HepG2 (cell line): ENCODE measurements around the gene TRAP1. TPM values are rescaled to one million over a fixed set of nuclear protein-coding genes. Genes with fewer than 3 reads are reported as not detected.

ENCODE experiments used
- ADNP ChIP-seq: sonication (generic); formaldehyde crosslinking; IDR thresholded peaks from 2 replicates; pipeline ENCODE4 v1.4.0; 2020; ENCODE audit warnings: missing genetic modification reagents
- AHR ChIP-seq: IDR thresholded peaks from 2 replicates; pipeline ENCODE4 v1.6.1; 2018; ENCODE audit warnings: missing genetic modification reagents, missing compliant biosample characterization
- ETS1 ChIP-seq: sonication (generic); formaldehyde crosslinking; IDR thresholded peaks from 2 replicates; pipeline ENCODE4 v1.4.0; 2020; ENCODE audit warnings: missing genetic modification reagents
- GTF2F1 ChIP-seq: fragments of 150-350 bp; IDR thresholded peaks from 2 replicates; pipeline ENCODE4 v1.6.1; 2014; ENCODE audit warnings: low read length
- HOXA3 ChIP-seq: sonication (generic); formaldehyde crosslinking; IDR thresholded peaks from 2 replicates; pipeline ENCODE4 v1.5.0; 2020; ENCODE audit warnings: missing genetic modification reagents
- HOXA7 ChIP-seq: sonication (generic); formaldehyde crosslinking; IDR thresholded peaks from 2 replicates; pipeline ENCODE4 v1.8.1; 2022; ENCODE audit warnings: mild to moderate bottlenecking, missing genetic modification reagents, moderate library complexity
- NFKBIZ ChIP-seq: IDR thresholded peaks from 2 replicates; pipeline ENCODE4 v1.6.1; 2018; ENCODE audit warnings: missing genetic modification reagents, missing compliant biosample characterization
- REPIN1 ChIP-seq: sonication (generic); formaldehyde crosslinking; IDR thresholded peaks from 2 replicates; pipeline ENCODE4 v1.8.0; 2022; ENCODE audit warnings: missing genetic modification reagents, low read depth, mild to moderate bottlenecking, borderline replicate concordance
- REST ChIP-seq, 2 experiments: IDR thresholded peaks; 2 replicates each; pipeline ENCODE4 v1.6.1; 2011 to 2012; ENCODE audit warnings: low read length in 2 of 2, borderline replicate concordance in 1 of 2, low read depth in 1 of 2, mild to moderate bottlenecking in 1 of 2, moderate library complexity in 1 of 2
- TGIF2 ChIP-seq: IDR thresholded peaks from 2 replicates; pipeline ENCODE4 v1.6.1; 2016; ENCODE audit warnings: control low read depth, missing compliant biosample characterization
- ZNF891 ChIP-seq: sonication (generic); formaldehyde crosslinking; IDR thresholded peaks from 2 replicates; pipeline ENCODE4 v1.5.0; 2020; ENCODE audit warnings: mild to moderate bottlenecking, missing genetic modification reagents
- polyA plus RNA-seq, 8 experiments: library from polyadenylated mRNA; depleted of rRNA in 3 of 8; stranded (reverse) in 7 of 8; unstranded in 1 of 8; fragments of >200 nt; fragmentation: Illumina TruSeq in 4 of 8; extraction: Trizol in 4 of 8; gene quantifications; 2 replicates each; pipeline versions ENCODE4 v1.2.1 to v1.2.3, GENCODE V29; 2011 to 2016; ENCODE audit warnings: low read depth in 4 of 8, missing spikeins in 1 of 8, mixed read lengths in 1 of 8; ENCODE audit not compliant: insufficient read depth in 1 of 8
- total RNA-seq, 5 experiments: library from RNA; depleted of rRNA; stranded (reverse); fragments of >200 nt; fragmentation: Illumina TruSeq; extraction: Trizol; gene quantifications; 2 replicates each; pipeline ENCODE4 v1.2.3, GENCODE V29; 2016; ENCODE audit warnings: low read depth in 1 of 5
- TF ChIP-seq, protein P1 (sequence below): sonication (generic); formaldehyde crosslinking; IDR thresholded peaks from 2 replicates; pipeline ENCODE4 v1.4.0; 2020; ENCODE audit warnings: missing genetic modification reagents, mild to moderate bottlenecking, borderline replicate concordance
- TF ChIP-seq, protein P2 (sequence below): IDR thresholded peaks from 2 replicates; pipeline ENCODE4 v1.6.1; 2018; ENCODE audit warnings: missing genetic modification reagents
- TF ChIP-seq, protein P3 (sequence below): sonication (generic); formaldehyde crosslinking; IDR thresholded peaks from 2 replicates; pipeline ENCODE4 v1.4.0; 2020; ENCODE audit warnings: missing genetic modification reagents, borderline replicate concordance
- TF ChIP-seq, protein P4 (sequence below): sonication (generic); formaldehyde crosslinking; conservative IDR thresholded peaks from 2 replicates; pipeline ENCODE4 v1.4.0; 2020; ENCODE audit warnings: missing genetic modification reagents

The TRAP1 gene
- total and polyA plus RNA-seq, 2 of the 13 experiments (the other 11 are each of a cell fraction or from before 2014, with no cell fraction given), result 127 to 240 TPM

GRCh38 chr16:3695610-3696369, 21.5 kb downstream of the TRAP1 start (continued):
- TF ChIP-seq, protein P1, sequence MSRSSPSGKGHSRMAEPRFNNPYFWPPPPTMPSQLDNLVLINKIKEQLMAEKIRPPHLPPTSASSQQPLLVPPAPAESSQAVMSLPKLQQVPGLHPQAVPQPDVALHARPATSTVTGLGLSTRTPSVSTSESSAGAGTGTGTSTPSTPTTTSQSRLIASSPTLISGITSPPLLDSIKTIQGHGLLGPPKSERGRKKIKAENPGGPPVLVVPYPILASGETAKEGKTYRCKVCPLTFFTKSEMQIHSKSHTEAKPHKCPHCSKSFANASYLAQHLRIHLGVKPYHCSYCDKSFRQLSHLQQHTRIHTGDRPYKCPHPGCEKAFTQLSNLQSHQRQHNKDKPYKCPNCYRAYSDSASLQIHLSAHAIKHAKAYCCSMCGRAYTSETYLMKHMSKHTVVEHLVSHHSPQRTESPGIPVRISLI (CRISPR knock-in tag), result peak; percentile 73; the same call in 1 of the 2 replicates
- TF ChIP-seq ZNF891 (CRISPR knock-in tag) (no peak; the same call in 1 of the 2 replicates), GTF2F1 (peak; percentile 85; the same call in 1 of the 2 replicates), REST (IDR thresholded peaks at IDR 0.05; ENCODE audit: borderline replicate concordance in 1 of 2, low read depth in 1 of 2, low read length in 2 of 2) (peak in 1 of 2 experiments; percentile 77; a peak in 2 of 4 replicates), AHR (CRISPR knock-in tag) (peak; percentile 72), NFKBIZ (CRISPR knock-in tag) (peak; percentile 92), TGIF2 (peak; percentile 79; the same call in 1 of the 2 replicates), ADNP (CRISPR knock-in tag) (no peak), REPIN1 (CRISPR knock-in tag) (peak; percentile 93), HOXA7 (CRISPR knock-in tag) (no peak), ETS1 (CRISPR knock-in tag) (0 out of 2 replicates have a peak, but pooled peaks have one; percentile 23), HOXA3 (CRISPR knock-in tag) (peak; percentile 93; the same call in 1 of the 2 replicates)
- TF ChIP-seq, protein P2, sequence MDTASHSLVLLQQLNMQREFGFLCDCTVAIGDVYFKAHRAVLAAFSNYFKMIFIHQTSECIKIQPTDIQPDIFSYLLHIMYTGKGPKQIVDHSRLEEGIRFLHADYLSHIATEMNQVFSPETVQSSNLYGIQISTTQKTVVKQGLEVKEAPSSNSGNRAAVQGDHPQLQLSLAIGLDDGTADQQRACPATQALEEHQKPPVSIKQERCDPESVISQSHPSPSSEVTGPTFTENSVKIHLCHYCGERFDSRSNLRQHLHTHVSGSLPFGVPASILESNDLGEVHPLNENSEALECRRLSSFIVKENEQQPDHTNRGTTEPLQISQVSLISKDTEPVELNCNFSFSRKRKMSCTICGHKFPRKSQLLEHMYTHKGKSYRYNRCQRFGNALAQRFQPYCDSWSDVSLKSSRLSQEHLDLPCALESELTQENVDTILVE, result 0 out of 2 replicates have a peak, but pooled peaks have one; percentile 73
- TF ChIP-seq, protein P3, sequence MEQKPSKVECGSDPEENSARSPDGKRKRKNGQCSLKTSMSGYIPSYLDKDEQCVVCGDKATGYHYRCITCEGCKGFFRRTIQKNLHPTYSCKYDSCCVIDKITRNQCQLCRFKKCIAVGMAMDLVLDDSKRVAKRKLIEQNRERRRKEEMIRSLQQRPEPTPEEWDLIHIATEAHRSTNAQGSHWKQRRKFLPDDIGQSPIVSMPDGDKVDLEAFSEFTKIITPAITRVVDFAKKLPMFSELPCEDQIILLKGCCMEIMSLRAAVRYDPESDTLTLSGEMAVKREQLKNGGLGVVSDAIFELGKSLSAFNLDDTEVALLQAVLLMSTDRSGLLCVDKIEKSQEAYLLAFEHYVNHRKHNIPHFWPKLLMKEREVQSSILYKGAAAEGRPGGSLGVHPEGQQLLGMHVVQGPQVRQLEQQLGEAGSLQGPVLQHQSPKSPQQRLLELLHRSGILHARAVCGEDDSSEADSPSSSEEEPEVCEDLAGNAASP, result peak; percentile 94
- TF ChIP-seq, protein P4, sequence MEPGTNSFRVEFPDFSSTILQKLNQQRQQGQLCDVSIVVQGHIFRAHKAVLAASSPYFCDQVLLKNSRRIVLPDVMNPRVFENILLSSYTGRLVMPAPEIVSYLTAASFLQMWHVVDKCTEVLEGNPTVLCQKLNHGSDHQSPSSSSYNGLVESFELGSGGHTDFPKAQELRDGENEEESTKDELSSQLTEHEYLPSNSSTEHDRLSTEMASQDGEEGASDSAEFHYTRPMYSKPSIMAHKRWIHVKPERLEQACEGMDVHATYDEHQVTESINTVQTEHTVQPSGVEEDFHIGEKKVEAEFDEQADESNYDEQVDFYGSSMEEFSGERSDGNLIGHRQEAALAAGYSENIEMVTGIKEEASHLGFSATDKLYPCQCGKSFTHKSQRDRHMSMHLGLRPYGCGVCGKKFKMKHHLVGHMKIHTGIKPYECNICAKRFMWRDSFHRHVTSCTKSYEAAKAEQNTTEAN (CRISPR knock-in tag), result peak; percentile 98
